Mucosa of rectum (tissue), 2 donors: ENCODE data around the gene SLC15A1.

Experiments used
- H3K27ac ChIP-seq, 2 donors: one replicate each; pipeline ENCODE4 v1.7.0; 2013; ENCODE audit warnings: inconsistent platforms in 2 of 2, low read depth in 2 of 2, low read length in 2 of 2
- H3K27me3 ChIP-seq, 2 donors: one replicate each; pipeline ENCODE4 v1.7.0; 2013; ENCODE audit warnings: low read length in 2 of 2; ENCODE audit not compliant: control insufficient read depth in 2 of 2, insufficient read depth in 2 of 2
- H3K36me3 ChIP-seq, 2 donors: one replicate each; pipeline ENCODE4 v1.7.0; 2013; ENCODE audit warnings: low read length in 2 of 2; ENCODE audit not compliant: control insufficient read depth in 2 of 2, insufficient read depth in 2 of 2
- H3K4me1 ChIP-seq, 2 donors: one replicate each; pipeline ENCODE4 v1.7.0; 2013; ENCODE audit warnings: low read length in 2 of 2, mild to moderate bottlenecking in 1 of 2; ENCODE audit not compliant: control insufficient read depth in 2 of 2, insufficient read depth in 2 of 2
- H3K4me3 ChIP-seq, 2 donors: one replicate each; pipeline ENCODE4 v1.7.0; 2013; ENCODE audit warnings: low read length in 2 of 2
- H3K9ac ChIP-seq, 2 donors: one replicate each; pipeline ENCODE4 v1.7.0; 2013; ENCODE audit warnings: low read length in 2 of 2, low read depth in 1 of 2, mild to moderate bottlenecking in 1 of 2
- H3K9me3 ChIP-seq, 2 donors: one replicate each; pipeline ENCODE4 v1.7.0; 2013; ENCODE audit warnings: low read length in 2 of 2; ENCODE audit not compliant: control insufficient read depth in 2 of 2
- donor health status: healthy.
- donor health status: Normal muscosa, but diverticular disease.

Gene SLC15A1, protein sequence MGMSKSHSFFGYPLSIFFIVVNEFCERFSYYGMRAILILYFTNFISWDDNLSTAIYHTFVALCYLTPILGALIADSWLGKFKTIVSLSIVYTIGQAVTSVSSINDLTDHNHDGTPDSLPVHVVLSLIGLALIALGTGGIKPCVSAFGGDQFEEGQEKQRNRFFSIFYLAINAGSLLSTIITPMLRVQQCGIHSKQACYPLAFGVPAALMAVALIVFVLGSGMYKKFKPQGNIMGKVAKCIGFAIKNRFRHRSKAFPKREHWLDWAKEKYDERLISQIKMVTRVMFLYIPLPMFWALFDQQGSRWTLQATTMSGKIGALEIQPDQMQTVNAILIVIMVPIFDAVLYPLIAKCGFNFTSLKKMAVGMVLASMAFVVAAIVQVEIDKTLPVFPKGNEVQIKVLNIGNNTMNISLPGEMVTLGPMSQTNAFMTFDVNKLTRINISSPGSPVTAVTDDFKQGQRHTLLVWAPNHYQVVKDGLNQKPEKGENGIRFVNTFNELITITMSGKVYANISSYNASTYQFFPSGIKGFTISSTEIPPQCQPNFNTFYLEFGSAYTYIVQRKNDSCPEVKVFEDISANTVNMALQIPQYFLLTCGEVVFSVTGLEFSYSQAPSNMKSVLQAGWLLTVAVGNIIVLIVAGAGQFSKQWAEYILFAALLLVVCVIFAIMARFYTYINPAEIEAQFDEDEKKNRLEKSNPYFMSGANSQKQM

GRCh38 chr13:98752467-98753290, at the start of gene SLC15A1:
Gene SLC15A1, minus strand, starts transcription at chr13:98752672. Its CDS starts 74 bp downstream, at chr13:98752598.
- H3K4me1 ChIP-seq, result peaks cover 6 to 8% of the 10 kb centered on the region in 2 donors
- no peaks in the 10 kb centered on the region for H3K9me3 ChIP-seq
- H3K27ac ChIP-seq, result no peak within 1 kb of the TSS
- H3K9ac ChIP-seq, result no peak within 1 kb of the TSS
- H3K36me3 ChIP-seq, result no peaks in the 10 kb centered on the region
- H3K4me3 ChIP-seq, result peak within 1 kb of the TSS in 1 of 2 donors; percentile 22
- peaks cover 13 to 27% of the 10 kb centered on the region in 2 donors for H3K27me3 ChIP-seq

DNA sequence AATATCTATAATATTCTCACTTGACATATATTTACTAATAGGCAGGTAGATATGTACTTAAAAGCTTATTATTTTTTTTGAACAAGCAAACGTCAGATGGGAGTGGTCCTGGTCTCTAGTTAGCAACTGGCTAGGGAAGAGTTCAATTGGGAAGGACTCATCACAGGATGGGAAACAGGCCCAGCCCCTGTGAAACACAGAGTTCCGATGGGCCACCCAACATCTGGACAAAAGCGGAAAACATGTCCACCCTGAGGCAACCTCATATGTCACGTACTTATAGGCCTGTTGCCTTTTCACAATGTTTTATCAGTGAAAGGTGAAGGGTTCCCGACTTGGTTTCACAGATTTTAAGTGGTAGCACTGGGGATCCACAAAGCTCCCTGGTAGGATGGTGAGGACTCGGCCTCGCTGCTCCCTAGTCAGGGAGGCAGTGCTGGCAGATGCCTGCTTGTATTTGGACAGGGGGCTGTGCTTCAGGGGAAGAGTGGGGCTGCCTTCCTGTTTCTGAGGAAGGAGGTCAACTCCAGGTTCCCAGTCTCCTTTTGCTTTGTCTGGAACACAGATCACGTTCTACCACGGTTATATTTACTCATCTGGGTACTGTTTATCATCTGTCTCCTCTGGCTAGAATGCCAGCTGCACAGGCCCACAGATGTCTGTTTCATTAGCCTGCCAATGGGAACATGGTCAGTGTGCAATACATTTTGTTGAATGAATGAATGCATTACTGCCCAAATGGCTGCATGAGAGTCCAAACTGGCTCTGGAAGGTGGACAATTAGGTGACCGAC, 49.4 kb upstream of the SLC15A1 start:
- Histone ChIP-seq H3K9me3 (no peaks in the 10 kb centered on the region), H3K36me3 (peaks cover 10 to 30% of the 10 kb centered on the region in 2 donors), H3K27ac (peak overlapping the region in 1 of 2 donors; percentile 38), H3K4me1 (no peaks in the 10 kb centered on the region), H3K9ac (no peak overlapping the region), H3K4me3 (no peak overlapping the region), H3K27me3 (no peaks in the 10 kb centered on the region)

DNA sequence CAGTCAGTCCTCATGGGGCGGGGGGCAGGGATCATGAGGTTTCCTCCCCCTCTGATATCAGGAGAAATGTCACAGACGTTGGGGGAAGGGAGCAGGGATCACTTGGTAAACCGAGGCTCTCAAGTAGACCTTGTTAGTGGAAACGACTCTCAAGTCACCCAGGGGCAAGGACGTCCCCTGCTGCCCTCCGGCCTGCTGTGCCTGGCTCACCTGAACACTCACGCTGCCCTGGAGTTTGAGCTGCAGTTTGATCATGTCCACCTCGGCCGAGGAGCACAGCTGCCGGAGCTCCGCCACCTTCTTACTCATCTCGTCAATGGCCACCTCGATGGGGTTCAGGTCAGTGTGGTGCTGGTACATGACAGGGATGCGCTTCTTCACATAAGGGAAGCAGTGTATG, 47.6 kb upstream of the SLC15A1 start:
- H3K4me1 ChIP-seq, result no peaks in the 10 kb centered on the region
- H3K9me3 ChIP-seq, result no peaks in the 10 kb centered on the region
- H3K36me3 ChIP-seq, result peaks cover 10 to 33% of the 10 kb centered on the region in 2 donors
- no peak overlapping the region for H3K9ac ChIP-seq
- no peak overlapping the region for H3K27ac ChIP-seq
- H3K27me3 ChIP-seq, result no peaks in the 10 kb centered on the region
- no peak overlapping the region for H3K4me3 ChIP-seq

- H3K9ac ChIP-seq, result no peak overlapping the region
- no peaks in the 10 kb centered on the region for H3K4me1 ChIP-seq
- no peaks in the 10 kb centered on the region for H3K9me3 ChIP-seq
- no peaks in the 10 kb centered on the region for H3K27me3 ChIP-seq
- H3K36me3 ChIP-seq, result peaks cover 16 to 34% of the 10 kb centered on the region in 2 donors
- no peak overlapping the region for H3K27ac ChIP-seq
- H3K4me3 ChIP-seq, result no peak overlapping the region
These were observed 46.6 kb upstream of the SLC15A1 start for GRCh38 chr13:98798849-98799645.

GRCh38 chr13:98797456-98797855, 45.0 kb upstream of the SLC15A1 start:
- no peak overlapping the region for H3K4me3 ChIP-seq
- peaks cover 17 to 36% of the 10 kb centered on the region in 2 donors for H3K36me3 ChIP-seq

GRCh38 chr13:98796798-98797197, 44.3 kb upstream of the SLC15A1 start:
- peaks cover 0 to 2% of the 10 kb centered on the region in 2 donors for H3K4me1 ChIP-seq
- peaks cover 17 to 36% of the 10 kb centered on the region in 2 donors for H3K36me3 ChIP-seq
- no peak overlapping the region for H3K27ac ChIP-seq
- no peak overlapping the region for H3K4me3 ChIP-seq
- H3K9ac ChIP-seq, result no peak overlapping the region
- no peaks in the 10 kb centered on the region for H3K27me3 ChIP-seq
- no peaks in the 10 kb centered on the region for H3K9me3 ChIP-seq

More at GRCh38 chr13:98797456-98797855, 45.0 kb upstream of the SLC15A1 start:
- Histone ChIP-seq H3K27ac (no peak overlapping the region), H3K4me1 (no peaks in the 10 kb centered on the region), H3K9me3 (no peaks in the 10 kb centered on the region), H3K9ac (no peak overlapping the region), H3K27me3 (no peaks in the 10 kb centered on the region)

DNA sequence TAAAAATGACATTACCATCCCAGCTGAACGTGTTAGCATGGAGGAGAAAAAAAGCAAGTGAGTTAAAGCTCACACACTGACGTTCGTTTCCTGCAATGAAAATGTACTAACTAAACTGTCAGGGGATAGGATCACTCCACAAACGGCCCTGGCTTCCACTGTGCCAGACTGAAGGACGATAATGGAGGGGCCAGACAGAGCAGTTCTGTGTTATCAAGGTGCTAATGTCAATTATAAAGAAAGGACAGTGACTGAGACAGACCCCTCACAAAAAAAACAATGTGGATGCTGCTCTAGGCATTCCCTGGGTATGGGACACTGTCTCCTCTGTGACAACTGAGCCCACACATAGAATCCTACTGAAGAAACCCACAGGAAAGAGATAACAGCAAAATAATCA, 43.7 kb upstream of the SLC15A1 start:
- H3K9me3 ChIP-seq, result no peaks in the 10 kb centered on the region
- no peaks in the 10 kb centered on the region for H3K27me3 ChIP-seq
- H3K4me3 ChIP-seq, result no peak overlapping the region
- H3K36me3 ChIP-seq, result peaks cover 17 to 36% of the 10 kb centered on the region in 2 donors
- H3K9ac ChIP-seq, result no peak overlapping the region
- no peak overlapping the region for H3K27ac ChIP-seq
- peaks cover 0 to 2% of the 10 kb centered on the region in 2 donors for H3K4me1 ChIP-seq

DNA sequence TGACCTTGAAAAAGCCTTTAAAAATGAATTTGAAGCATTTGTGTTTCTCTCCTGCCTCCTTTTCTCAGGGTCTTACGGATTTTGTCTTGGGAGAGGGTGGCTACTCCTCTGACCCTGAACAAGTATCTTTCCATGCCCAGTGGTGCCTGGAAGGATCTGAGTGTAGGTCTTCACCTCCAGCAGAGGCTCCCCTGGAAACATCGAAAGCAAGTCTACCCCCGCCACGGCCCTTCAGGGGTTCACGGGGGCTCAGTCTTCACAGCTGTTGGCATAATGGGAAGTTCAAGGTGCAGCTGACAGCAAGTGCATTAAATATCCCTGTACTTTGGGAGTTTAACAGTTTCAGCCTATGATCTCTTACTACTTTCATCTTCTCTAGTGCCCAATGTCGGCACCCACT, 42.7 kb upstream of the SLC15A1 start:
- Histone ChIP-seq H3K4me1 (peaks cover 0 to 2% of the 10 kb centered on the region in 2 donors), H3K27me3 (no peaks in the 10 kb centered on the region), H3K36me3 (peaks cover 16 to 35% of the 10 kb centered on the region in 2 donors), H3K9me3 (no peaks in the 10 kb centered on the region), H3K4me3 (no peak overlapping the region), H3K27ac (no peak overlapping the region), H3K9ac (no peak overlapping the region)

DNA sequence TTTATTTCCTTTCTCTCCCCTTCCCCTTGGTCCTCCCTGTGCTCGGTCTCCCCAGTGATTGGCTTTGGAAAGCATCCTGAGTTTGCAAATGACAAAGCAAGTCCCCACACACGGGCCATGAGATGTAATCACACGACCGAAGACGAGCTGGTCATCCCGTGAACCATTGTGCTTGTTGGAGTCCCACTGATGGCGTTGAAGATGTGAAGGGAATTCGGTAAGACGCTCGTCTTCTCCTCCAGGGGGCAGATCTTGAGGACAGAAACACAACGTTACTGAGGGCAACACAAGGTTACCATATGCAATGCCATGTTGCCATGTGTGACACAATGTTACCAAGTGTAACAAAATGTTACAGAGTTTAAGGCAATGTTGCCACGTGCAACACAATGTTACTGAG, 42.0 kb upstream of the SLC15A1 start:
- Histone ChIP-seq H3K36me3 (peaks cover 13 to 31% of the 10 kb centered on the region in 2 donors), H3K4me3 (no peak overlapping the region), H3K4me1 (peaks cover 0 to 2% of the 10 kb centered on the region in 2 donors), H3K9ac (no peak overlapping the region), H3K27me3 (no peaks in the 10 kb centered on the region), H3K27ac (no peak overlapping the region), H3K9me3 (no peaks in the 10 kb centered on the region)
